HG02840 (cell line): Measurements from ENCODE around the gene SETDB1.

ENCODE experiments used
- ATAC-seq: cut with Tn5 transposase; IDR thresholded peaks from one replicate; pipeline ENCODE4 v1.9.1; 2021; ENCODE audit warnings: mild to moderate bottlenecking, moderate library complexity, moderate number of reproducible peaks; ENCODE audit not compliant: unreplicated experiment, low FRiP score

SETDB1 gene

GRCh38 chr1:150973836-150974579, 47.8 kb downstream of the SETDB1 start:
- peak; percentile 53 for ATAC-seq

- peak; percentile 50 for ATAC-seq
These were observed 48.7 kb downstream of the SETDB1 start, which contains the start of gene CERS2 for GRCh38 chr1:150974580-150975478. Gene CERS2 (minus strand): TSS chr1:150974835. CDS start chr1:150969090, 5,745 bp downstream.

- ATAC-seq, result no peak
These were observed 50.2 kb downstream of the SETDB1 start for GRCh38 chr1:150976401-150976821.

GRCh38 chr1:150976879-150977694, 50.9 kb downstream of the SETDB1 start:
- ATAC-seq, result no peak

GRCh38 chr1:150979092-150980056, 53.2 kb downstream of the SETDB1 start:
- ATAC-seq, result no peak

GRCh38 chr1:150981177-150981804, 55.1 kb downstream of the SETDB1 start:
- ATAC-seq, result no peak

- no peak for ATAC-seq
These were observed 55.9 kb downstream of the SETDB1 start, which contains the start of gene ANXA9 for GRCh38 chr1:150981805-150982712. Gene ANXA9 (plus strand): TSS chr1:150982292. CDS start chr1:150983106, 814 bp downstream.

- no peak for ATAC-seq
These were observed 59.1 kb downstream of the SETDB1 start for GRCh38 chr1:150985179-150985825.

GRCh38 chr1:150987924-150988323, 61.8 kb downstream of the SETDB1 start:
- no peak for ATAC-seq

- no peak for ATAC-seq
These were observed 66.5 kb downstream of the SETDB1 start for GRCh38 chr1:150992626-150993025.

GRCh38 chr1:150994248-150994647, 68.1 kb downstream of the SETDB1 start:
- no peak for ATAC-seq

GRCh38 chr1:150995460-150995859, 69.3 kb downstream of the SETDB1 start:
- no peak for ATAC-seq

- no peak for ATAC-seq
These were observed 69.7 kb downstream of the SETDB1 start for GRCh38 chr1:150995896-150996295.

- no peak for ATAC-seq
These were observed 71.1 kb downstream of the SETDB1 start for GRCh38 chr1:150997126-150997872.

GRCh38 chr1:150997949-150998348, 71.8 kb downstream of the SETDB1 start:
- ATAC-seq, result no peak

GRCh38 chr1:150999051-150999674, 73.0 kb downstream of the SETDB1 start:
- ATAC-seq, result no peak
